Breast epithelium (tissue), 4 donors: ENCODE measurements around the gene ADARB2. TPM values are rescaled to one million over a fixed set of nuclear protein-coding genes. Genes with fewer than 3 reads are reported as not detected.

ENCODE experiments used
- DNase-seq, 2 donors: peaks; one replicate each; pipeline ENCODE4 v3.0.0-alpha.2; 2019; ENCODE audit warnings: low spot score in 2 of 2
- H3K27ac ChIP-seq, 2 donors: fragments of 200-600 bp; sonication (generic) in 1 of 2; one replicate each; pipeline ENCODE4 v1.5.1; 2016 to 2019; ENCODE audit warnings: mild to moderate bottlenecking in 1 of 2
- H3K27me3 ChIP-seq, 2 donors: fragments of 200-600 bp; sonication (generic) in 1 of 2; one replicate each; pipeline versions ENCODE4 v1.5.1 to v1.6.0; 2017 to 2019; ENCODE audit warnings: control low read depth in 1 of 2, mild to moderate bottlenecking in 1 of 2
- H3K36me3 ChIP-seq: fragments of 200-600 bp; one replicate; pipeline ENCODE4 v1.5.1; 2019
- H3K4me1 ChIP-seq, 2 donors: fragments of 200-600 bp; sonication (generic); one replicate each; pipeline ENCODE4 v1.5.1; 2016 to 2019; ENCODE audit warnings: control low read depth in 1 of 2
- H3K4me3 ChIP-seq, 3 donors: fragments of 200-600 bp; sonication (generic); 1 replicate in 2 of 3; 2 replicates in 1 of 3; pipeline ENCODE4 v1.5.1; 2016 to 2019; ENCODE audit warnings: mild to moderate bottlenecking in 3 of 3, moderate library complexity in 2 of 3
- H3K9me3 ChIP-seq, 2 donors: fragments of 200-600 bp; sonication (generic) in 1 of 2; one replicate each; pipeline ENCODE4 v1.5.1; 2016 to 2019; ENCODE audit warnings: control low read depth in 1 of 2
- CTCF ChIP-seq, 3 donors: fragments of 450-650 bp; IDR thresholded peaks; one replicate each; pipeline ENCODE4 v1.5.1; 2016 to 2017; ENCODE audit warnings: antibody characterized with exemption in 3 of 3, mild to moderate bottlenecking in 3 of 3, moderate library complexity in 3 of 3
- POLR2A ChIP-seq: fragments of 450-650 bp; IDR thresholded peaks from one replicate; pipeline ENCODE4 v1.6.1; 2016; ENCODE audit warnings: antibody characterized with exemption, mild to moderate bottlenecking, moderate library complexity
- POLR2AphosphoS5 ChIP-seq, 3 donors: sonication (generic); formaldehyde crosslinking; IDR thresholded peaks; one replicate each; pipeline ENCODE4 v1.6.1; 2017; ENCODE audit warnings: antibody characterized with exemption in 3 of 3
- intact Hi-C: fragments of 100-400 bp; cut with DNase I; formaldehyde crosslinking; loops from one replicate; pipeline ENCODE4 v1.15.1; 2023; ENCODE audit warnings: low total_unique reads
- total RNA-seq, 3 donors: library from RNA; depleted of rRNA; stranded (reverse); fragments of >200 nt; gene quantifications; one replicate each; pipeline ENCODE4 v1.1.0, GENCODE V29; 2016

ADARB2 gene
- total RNA-seq, 3 donors from 2014 or later: 0.32 to 3.9 (median 2.0) TPM

- Histone ChIP-seq H3K4me3 (no peak overlapping the region), H3K27me3 (no peaks in the 10 kb centered on the region), H3K9me3 (no peaks in the 10 kb centered on the region), H3K27ac (no peak overlapping the region), H3K36me3 (no peaks in the 10 kb centered on the region), H3K4me1 (no peaks in the 10 kb centered on the region)
- intact Hi-C loops: no loop called here
- TF ChIP-seq CTCF (IDR thresholded peaks at IDR 0.05) (no peak), POLR2A (no peak), POLR2AphosphoS5 (IDR thresholded peaks at IDR 0.05) (no peak)
- DNase-seq: no peak
These were observed 163.9 kb downstream of the ADARB2 start for GRCh38 chr10:1573334-1573969.

DNA sequence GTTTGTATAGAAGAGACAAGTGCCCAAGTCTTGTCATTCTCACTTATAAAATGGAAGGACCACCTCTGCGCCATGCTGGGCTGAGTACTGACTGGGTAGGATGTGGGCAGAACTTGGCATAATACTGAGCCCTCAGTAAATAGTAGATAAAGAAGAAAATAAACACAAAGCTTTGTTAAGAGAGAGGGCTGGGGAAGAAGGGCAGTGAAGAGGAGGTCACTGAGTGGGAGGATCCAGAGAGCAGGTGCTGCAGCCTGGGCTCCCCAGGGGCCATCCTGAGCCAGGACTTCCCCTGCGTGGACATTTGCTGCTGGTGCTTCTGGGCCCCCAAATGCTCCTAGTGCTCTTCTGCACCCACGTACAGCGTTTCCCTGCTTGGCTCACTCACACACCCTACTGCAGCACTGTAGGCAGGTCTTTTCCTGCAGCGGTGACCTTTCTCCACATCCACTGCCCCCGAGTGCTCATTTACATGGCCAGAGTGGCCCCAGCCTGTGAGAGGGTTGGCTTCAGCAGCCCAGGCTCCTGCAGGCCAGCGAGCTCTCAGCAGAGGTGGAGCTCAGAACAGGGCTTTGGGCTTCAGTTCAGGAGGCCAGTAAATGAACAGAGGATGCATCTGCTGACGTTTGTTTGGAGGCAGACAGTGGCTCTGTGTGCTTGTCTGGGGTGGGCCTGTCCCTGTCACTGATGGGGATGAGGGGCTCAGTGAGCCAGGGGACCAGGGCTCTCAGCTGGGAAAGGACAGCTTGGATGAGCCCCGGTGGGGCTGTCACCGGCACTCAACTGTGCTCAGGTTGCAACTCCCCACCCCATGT, 164.6 kb downstream of the ADARB2 start:
- intact Hi-C loops: no loop called here
- TF ChIP-seq POLR2AphosphoS5 (IDR thresholded peaks at IDR 0.05): no peak
- TF ChIP-seq CTCF (IDR thresholded peaks at IDR 0.05): no peak
- TF ChIP-seq POLR2A: no peak
- Histone ChIP-seq H3K27ac (no peak overlapping the region), H3K36me3 (no peaks in the 10 kb centered on the region), H3K4me1 (no peaks in the 10 kb centered on the region), H3K27me3 (peaks cover 0 to under 1% of the 10 kb centered on the region in 2 donors), H3K9me3 (no peaks in the 10 kb centered on the region), H3K4me3 (no peak overlapping the region)
- no peak for DNase-seq

- H3K9me3 ChIP-seq: no peaks in the 10 kb centered on the region
- no peak overlapping the region for H3K4me3 ChIP-seq
- no peak for DNase-seq
- no peaks in the 10 kb centered on the region for H3K4me1 ChIP-seq
- intact Hi-C loops: no loop called here
- no peaks in the 10 kb centered on the region for H3K36me3 ChIP-seq
- H3K27ac ChIP-seq: no peak overlapping the region
- TF ChIP-seq POLR2A (no peak), CTCF (IDR thresholded peaks at IDR 0.05) (no peak)
- peaks cover 0 to 4% of the 10 kb centered on the region in 2 donors for H3K27me3 ChIP-seq
These were observed 165.6 kb downstream of the ADARB2 start for GRCh38 chr10:1571587-1572237.

GRCh38 chr10:1570416-1571051, 166.8 kb downstream of the ADARB2 start:
- Histone ChIP-seq H3K27ac (no peak overlapping the region), H3K9me3 (no peaks in the 10 kb centered on the region), H3K36me3 (no peaks in the 10 kb centered on the region), H3K4me1 (no peaks in the 10 kb centered on the region), H3K4me3 (no peak overlapping the region), H3K27me3 (peaks cover 0 to 4% of the 10 kb centered on the region in 2 donors)
- no peak for TF ChIP-seq POLR2AphosphoS5 (IDR thresholded peaks at IDR 0.05)
- no peak for TF ChIP-seq CTCF (IDR thresholded peaks at IDR 0.05)
- no peak for TF ChIP-seq POLR2A
- intact Hi-C loops: no loop called here
- no peak for DNase-seq
